ENCODE data around the gene RAB11FIP2. TPM values are rescaled to one million over a fixed set of nuclear protein-coding genes. Genes with fewer than 3 reads are reported as not detected.
A peak's percentile ranks its signal among the peaks of the same experiment; 100 is the strongest.
"Not testable (repeated sequence)": the region's sequence is repeated elsewhere in the genome, so short reads cannot be mapped to it uniquely, and the experiment has no call there.

The RAB11FIP2 gene, protein sequence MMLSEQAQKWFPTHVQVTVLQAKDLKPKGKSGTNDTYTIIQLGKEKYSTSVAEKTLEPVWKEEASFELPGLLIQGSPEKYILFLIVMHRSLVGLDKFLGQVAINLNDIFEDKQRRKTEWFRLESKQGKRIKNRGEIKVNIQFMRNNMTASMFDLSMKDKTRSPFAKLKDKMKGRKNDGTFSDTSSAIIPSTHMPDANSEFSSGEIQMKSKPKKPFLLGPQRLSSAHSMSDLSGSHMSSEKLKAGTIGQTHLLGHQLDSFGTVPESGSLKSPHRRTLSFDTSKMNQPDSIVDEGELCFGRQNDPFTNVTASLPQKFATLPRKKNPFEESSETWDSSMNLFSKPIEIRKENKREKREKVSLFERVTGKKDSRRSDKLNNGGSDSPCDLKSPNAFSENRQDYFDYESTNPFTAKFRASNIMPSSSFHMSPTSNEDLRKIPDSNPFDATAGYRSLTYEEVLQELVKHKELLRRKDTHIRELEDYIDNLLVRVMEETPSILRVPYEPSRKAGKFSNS
- 30.0 TPM for polyA plus RNA-seq (2013, experiment 1 of 4)
- polyA plus RNA-seq (2013, experiment 2 of 4), result 26.9 TPM
- 19.3 TPM for polyA plus RNA-seq (2013, experiment 3 of 4)
- polyA plus RNA-seq (2013, experiment 4 of 4), result 20.1 TPM

DNA sequence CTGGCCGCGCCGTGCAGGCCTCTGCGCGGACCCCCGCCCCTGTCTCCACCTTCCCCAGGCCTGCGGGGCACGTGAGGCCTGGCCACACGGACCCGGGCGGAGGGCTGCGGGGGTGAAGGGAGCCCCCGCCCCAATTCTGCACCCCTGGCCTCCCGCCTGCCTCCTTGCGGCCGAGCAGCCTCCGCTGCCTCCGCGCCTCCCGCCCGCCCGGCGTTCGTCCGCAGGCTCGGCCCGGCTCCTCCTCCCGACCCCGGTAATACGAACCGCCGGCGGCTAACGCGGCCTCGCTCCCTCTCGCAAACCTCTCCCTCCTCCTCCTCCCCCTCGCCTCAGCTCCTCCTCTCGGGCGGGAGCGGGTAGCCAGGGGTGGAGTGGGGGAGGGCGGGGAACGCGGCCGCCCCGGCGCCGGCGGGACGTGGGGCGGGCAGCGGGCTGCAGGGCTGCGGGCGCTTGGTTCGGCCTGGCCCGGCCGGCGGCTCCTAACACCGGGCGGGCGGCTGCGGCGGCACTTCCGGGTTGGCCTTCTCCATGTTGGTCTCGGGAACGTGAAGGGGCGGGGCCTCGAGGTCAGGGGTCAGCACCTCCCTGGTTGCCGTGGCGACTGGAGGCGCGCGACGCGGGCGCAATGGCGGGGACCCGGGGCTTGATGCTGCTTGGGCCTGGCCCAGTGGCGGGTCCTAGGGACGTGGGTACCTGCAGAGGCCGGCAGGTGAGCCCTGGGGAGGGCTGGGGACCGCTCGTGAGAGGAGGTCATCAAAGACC is at the start of gene RAB11FIP2:
TSS of gene RAB11FIP2 (minus strand) at position 547 of the 762 bp plus-strand sequence. CDS start 778 bp downstream, outside the sequence.
- Histone ChIP-seq H3K27me3 (ENCODE audit: control insufficient read depth, insufficient read depth, low read length, poor library complexity, severe bottlenecking) (no peaks in the 10 kb centered on the region), H3K4me1 (ENCODE audit: control insufficient read depth, insufficient read depth, low read length) (peaks cover 4% of the 10 kb centered on the region), H3K36me3 (ENCODE audit: control insufficient read depth, insufficient read depth, low read length) (no peaks in the 10 kb centered on the region), H3K27ac (ENCODE audit: insufficient read depth, low read depth, low read length, poor library complexity, severe bottlenecking) (peak within 1 kb of the TSS; percentile 95), H3K4me3 (ENCODE audit: insufficient read depth, low read depth, low read length) (peak within 1 kb of the TSS; percentile 75), H3K9me3 (ENCODE audit: control insufficient read depth, low read length) (no peaks in the 10 kb centered on the region)
- 0% methylated on average over 83 of the region's 83 CpGs for WGBS, 2 experiments

DNA sequence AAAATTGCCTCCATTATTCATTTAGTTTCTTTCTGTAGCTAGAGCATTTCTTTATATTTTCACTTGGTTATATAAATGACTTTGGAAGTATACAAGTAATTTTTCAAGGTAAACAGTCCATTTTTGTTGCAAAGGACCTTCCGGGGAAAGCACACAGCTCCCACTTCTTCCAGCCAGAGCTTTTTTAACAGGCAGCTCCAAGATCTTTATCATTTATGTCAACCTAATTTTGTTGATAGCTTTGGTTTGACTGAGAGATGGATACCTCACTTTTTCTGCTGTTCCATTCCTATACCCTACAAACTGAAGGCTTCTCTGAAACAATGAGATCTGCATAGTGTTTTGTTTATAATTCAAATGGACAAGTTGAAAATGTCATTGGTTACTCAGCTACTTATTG is 49.3 kb upstream of the RAB11FIP2 start:
- Histone ChIP-seq H3K36me3 (ENCODE audit: control insufficient read depth, insufficient read depth, low read length) (no peaks in the 10 kb centered on the region), H3K9me3 (ENCODE audit: control insufficient read depth, low read length) (no peaks in the 10 kb centered on the region), H3K4me1 (ENCODE audit: control insufficient read depth, insufficient read depth, low read length) (no peaks in the 10 kb centered on the region), H3K27ac (ENCODE audit: insufficient read depth, low read depth, low read length, poor library complexity, severe bottlenecking) (no peak overlapping the region), H3K4me3 (ENCODE audit: insufficient read depth, low read depth, low read length) (no peak overlapping the region), H3K27me3 (ENCODE audit: control insufficient read depth, insufficient read depth, low read length, poor library complexity, severe bottlenecking) (no peaks in the 10 kb centered on the region)
- 100% methylated on average over 1 of the region's 1 CpG for WGBS, 2 experiments

DNA sequence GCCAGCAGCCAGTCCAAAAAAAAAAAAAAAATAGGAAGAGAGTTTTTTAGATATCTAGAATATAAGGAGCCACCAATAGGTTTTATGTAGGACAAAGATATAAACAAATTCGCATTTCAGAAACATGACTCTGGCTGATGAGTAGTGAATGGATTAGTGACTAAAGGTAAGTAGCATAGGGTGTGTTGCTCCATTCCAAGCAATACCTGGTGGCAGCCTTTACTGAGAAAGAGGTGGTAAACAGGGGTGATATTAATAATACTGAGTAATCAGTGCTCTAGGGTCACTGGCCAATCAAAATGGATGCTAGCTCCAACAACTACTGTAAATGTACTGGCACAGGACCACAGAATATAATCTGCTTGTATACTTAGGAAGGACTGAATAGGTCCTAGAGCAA is 45.5 kb upstream of the RAB11FIP2 start:
- WGBS, 2 experiments, result 100% methylated on average over 1 of the region's 1 CpG
- Histone ChIP-seq H3K9me3 (ENCODE audit: control insufficient read depth, low read length) (no peaks in the 10 kb centered on the region), H3K4me3 (ENCODE audit: insufficient read depth, low read depth, low read length) (no peak overlapping the region), H3K27me3 (ENCODE audit: control insufficient read depth, insufficient read depth, low read length, poor library complexity, severe bottlenecking) (no peaks in the 10 kb centered on the region), H3K27ac (ENCODE audit: insufficient read depth, low read depth, low read length, poor library complexity, severe bottlenecking) (no peak overlapping the region), H3K4me1 (ENCODE audit: control insufficient read depth, insufficient read depth, low read length) (no peaks in the 10 kb centered on the region), H3K36me3 (ENCODE audit: control insufficient read depth, insufficient read depth, low read length) (no peaks in the 10 kb centered on the region)

DNA sequence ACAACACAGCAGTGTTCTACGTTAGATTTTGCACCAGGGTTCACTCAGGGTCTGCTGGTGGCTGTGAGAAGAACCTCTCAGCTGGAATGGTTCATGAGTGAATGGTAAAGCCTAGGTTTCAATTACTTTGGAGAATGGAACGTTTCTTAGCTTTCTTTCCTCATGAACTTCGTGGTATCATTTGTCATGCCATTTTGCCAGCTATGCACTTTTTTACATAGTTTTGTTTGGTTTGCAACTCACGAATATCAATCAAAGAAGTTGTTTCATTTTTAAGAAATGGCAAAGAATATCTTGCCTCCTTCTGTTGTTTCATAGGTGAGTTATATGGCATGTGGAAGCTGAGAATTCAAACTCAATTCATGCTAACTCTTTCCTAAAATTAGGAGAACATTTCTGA is 34.1 kb upstream of the RAB11FIP2 start:
- Histone ChIP-seq H3K4me3 (ENCODE audit: insufficient read depth, low read depth, low read length) (no peak overlapping the region), H3K9me3 (ENCODE audit: control insufficient read depth, low read length) (no peaks in the 10 kb centered on the region), H3K4me1 (ENCODE audit: control insufficient read depth, insufficient read depth, low read length) (no peaks in the 10 kb centered on the region), H3K36me3 (ENCODE audit: control insufficient read depth, insufficient read depth, low read length) (no peaks in the 10 kb centered on the region), H3K27me3 (ENCODE audit: control insufficient read depth, insufficient read depth, low read length, poor library complexity, severe bottlenecking) (no peaks in the 10 kb centered on the region), H3K27ac (ENCODE audit: insufficient read depth, low read depth, low read length, poor library complexity, severe bottlenecking) (no peak overlapping the region)
- 93 to 94% methylated on average over 4 of the region's 4 CpGs for WGBS, 2 experiments

DNA sequence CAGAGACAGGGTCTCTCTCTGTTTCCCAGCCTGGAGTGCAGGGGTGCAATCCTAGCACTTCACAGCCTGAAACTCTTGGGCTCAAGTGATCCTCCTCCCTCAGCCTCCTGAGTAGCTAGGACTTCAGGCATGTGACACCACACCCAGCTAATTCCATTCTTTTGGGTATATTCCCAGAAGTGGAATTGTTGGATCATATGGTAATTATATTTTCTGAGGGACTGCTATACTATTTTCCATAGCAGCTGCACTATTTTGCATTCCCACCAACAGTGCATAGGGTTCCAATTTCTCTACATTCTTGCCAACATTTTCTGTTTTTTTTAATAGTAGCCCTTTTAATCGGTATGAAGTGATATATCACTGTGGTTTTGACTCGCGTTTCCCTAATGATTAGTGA is 30.0 kb upstream of the RAB11FIP2 start:
- H3K4me3 ChIP-seq (ENCODE audit: insufficient read depth, low read depth, low read length), result no peak overlapping the region
- H3K36me3 ChIP-seq (ENCODE audit: control insufficient read depth, insufficient read depth, low read length), result no peaks in the 10 kb centered on the region
- WGBS, 2 experiments, result 94 to 97% methylated on average over 3 of the region's 3 CpGs
- no peaks in the 10 kb centered on the region for H3K4me1 ChIP-seq (ENCODE audit: control insufficient read depth, insufficient read depth, low read length)
- no peaks in the 10 kb centered on the region for H3K27me3 ChIP-seq (ENCODE audit: control insufficient read depth, insufficient read depth, low read length, poor library complexity, severe bottlenecking)
- H3K9me3 ChIP-seq (ENCODE audit: control insufficient read depth, low read length), result no peaks in the 10 kb centered on the region
- no peak overlapping the region for H3K27ac ChIP-seq (ENCODE audit: insufficient read depth, low read depth, low read length, poor library complexity, severe bottlenecking)

DNA sequence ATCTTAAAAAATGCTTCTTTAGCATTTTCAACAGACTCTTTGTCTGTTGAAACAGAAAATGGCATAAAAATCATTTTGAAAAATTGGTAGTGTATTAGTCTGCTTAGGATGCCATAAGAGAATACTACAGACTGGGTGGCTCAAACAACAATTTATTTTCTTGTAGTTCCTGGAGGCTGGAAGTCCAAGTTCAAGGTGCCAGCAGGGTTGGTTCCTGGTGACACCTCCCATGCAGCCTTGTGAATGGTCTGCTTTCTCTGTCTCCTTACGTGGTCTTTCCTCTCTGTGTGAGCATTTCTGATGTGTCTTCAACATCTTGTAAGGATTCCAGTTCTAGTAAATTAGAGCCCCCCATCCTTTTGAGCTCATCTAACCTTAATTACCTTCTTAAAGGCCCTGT is 26.1 kb upstream of the RAB11FIP2 start:
- Histone ChIP-seq H3K4me3 (ENCODE audit: insufficient read depth, low read depth, low read length) (no peak overlapping the region), H3K4me1 (ENCODE audit: control insufficient read depth, insufficient read depth, low read length) (peaks cover 6% of the 10 kb centered on the region), H3K27me3 (ENCODE audit: control insufficient read depth, insufficient read depth, low read length, poor library complexity, severe bottlenecking) (no peaks in the 10 kb centered on the region), H3K27ac (ENCODE audit: insufficient read depth, low read depth, low read length, poor library complexity, severe bottlenecking) (no peak overlapping the region), H3K36me3 (ENCODE audit: control insufficient read depth, insufficient read depth, low read length) (no peaks in the 10 kb centered on the region), H3K9me3 (ENCODE audit: control insufficient read depth, low read length) (no peaks in the 10 kb centered on the region)
- WGBS, 2 experiments, result 82 to 85% methylated on average over 1 of the region's 1 CpG

DNA sequence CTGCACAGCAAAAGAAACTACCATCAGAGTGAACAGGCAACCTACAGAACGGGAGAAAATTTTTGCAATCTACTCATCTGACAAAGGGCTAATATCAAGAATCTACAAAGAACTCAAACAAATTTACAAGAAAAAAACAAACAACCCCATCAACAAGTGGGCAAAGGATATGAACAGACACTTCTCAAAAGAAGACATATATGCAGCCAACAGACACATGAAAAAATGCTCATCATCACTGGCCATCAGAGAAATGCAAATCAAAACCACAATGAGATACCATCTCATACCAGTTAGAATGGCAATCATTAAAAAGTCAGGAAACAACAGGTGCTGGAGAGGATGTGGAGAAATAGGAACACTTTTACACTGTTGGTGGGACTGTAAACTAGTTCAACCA is 20.6 kb upstream of the RAB11FIP2 start:
- not testable (repeated sequence) for H3K27me3 ChIP-seq (ENCODE audit: control insufficient read depth, insufficient read depth, low read length, poor library complexity, severe bottlenecking); H3K27ac ChIP-seq (ENCODE audit: insufficient read depth, low read depth, low read length, poor library complexity, severe bottlenecking); H3K4me3 ChIP-seq (ENCODE audit: insufficient read depth, low read depth, low read length); H3K36me3 ChIP-seq (ENCODE audit: control insufficient read depth, insufficient read depth, low read length); H3K9me3 ChIP-seq (ENCODE audit: control insufficient read depth, low read length); H3K4me1 ChIP-seq (ENCODE audit: control insufficient read depth, insufficient read depth, low read length)
- WGBS, 2 experiments, result no CpG with 5 or more reads among the region's 1 CpG

DNA sequence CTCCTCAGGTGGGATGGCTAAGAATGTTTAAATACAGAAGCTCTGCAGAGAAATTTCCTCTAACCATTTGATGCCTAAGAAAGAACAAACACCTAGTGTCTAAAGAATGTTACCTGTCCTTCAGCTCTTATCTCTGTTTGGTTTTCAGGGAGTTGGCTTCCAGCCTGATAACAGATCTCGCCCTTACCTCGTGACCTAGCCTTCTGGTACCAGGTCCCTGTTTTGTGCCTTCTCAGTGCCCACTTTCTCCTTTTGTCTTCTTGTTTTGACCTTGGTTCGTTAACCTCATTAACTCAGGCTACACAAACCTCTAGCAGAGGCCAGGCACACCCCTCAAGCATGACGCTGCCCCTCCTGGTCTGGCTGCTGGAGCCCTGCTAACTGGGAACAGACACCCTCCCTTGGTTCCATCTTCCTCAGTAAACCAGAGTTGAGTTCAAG is 16.1 kb upstream of the RAB11FIP2 start:
- Histone ChIP-seq H3K4me3 (ENCODE audit: insufficient read depth, low read depth, low read length) (no peak overlapping the region), H3K36me3 (ENCODE audit: control insufficient read depth, insufficient read depth, low read length) (no peaks in the 10 kb centered on the region), H3K27me3 (ENCODE audit: control insufficient read depth, insufficient read depth, low read length, poor library complexity, severe bottlenecking) (no peaks in the 10 kb centered on the region), H3K27ac (ENCODE audit: insufficient read depth, low read depth, low read length, poor library complexity, severe bottlenecking) (no peak overlapping the region), H3K4me1 (ENCODE audit: control insufficient read depth, insufficient read depth, low read length) (no peaks in the 10 kb centered on the region), H3K9me3 (ENCODE audit: control insufficient read depth, low read length) (no peaks in the 10 kb centered on the region)
- 86 to 89% methylated on average over 4 of the region's 4 CpGs for WGBS, 2 experiments

DNA sequence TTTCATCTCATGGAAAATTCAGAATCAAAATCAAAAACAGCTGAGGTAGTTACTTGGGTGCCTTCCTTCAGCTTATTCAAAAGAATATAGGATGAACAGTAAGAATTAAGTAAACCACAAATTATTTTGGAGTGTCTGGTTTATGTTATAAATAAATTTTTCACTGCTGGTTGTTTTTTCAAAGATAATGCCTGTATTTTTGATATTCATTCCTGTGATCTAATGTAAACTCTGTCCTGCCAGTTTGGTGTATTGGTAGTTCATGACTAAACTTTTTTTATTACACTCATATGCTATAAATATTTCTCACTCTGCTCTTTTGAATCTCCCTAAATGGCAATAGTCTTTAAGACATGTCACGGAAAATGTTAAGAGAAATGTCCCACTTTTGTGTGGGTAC is 11.6 kb upstream of the RAB11FIP2 start:
- no peak overlapping the region for H3K27ac ChIP-seq (ENCODE audit: insufficient read depth, low read depth, low read length, poor library complexity, severe bottlenecking)
- no peaks in the 10 kb centered on the region for H3K36me3 ChIP-seq (ENCODE audit: control insufficient read depth, insufficient read depth, low read length)
- H3K27me3 ChIP-seq (ENCODE audit: control insufficient read depth, insufficient read depth, low read length, poor library complexity, severe bottlenecking), result no peaks in the 10 kb centered on the region
- H3K4me3 ChIP-seq (ENCODE audit: insufficient read depth, low read depth, low read length), result no peak overlapping the region
- H3K4me1 ChIP-seq (ENCODE audit: control insufficient read depth, insufficient read depth, low read length), result no peaks in the 10 kb centered on the region
- no peaks in the 10 kb centered on the region for H3K9me3 ChIP-seq (ENCODE audit: control insufficient read depth, low read length)
- 94 to 100% methylated on average over 1 of the region's 1 CpG for WGBS, 2 experiments

DNA sequence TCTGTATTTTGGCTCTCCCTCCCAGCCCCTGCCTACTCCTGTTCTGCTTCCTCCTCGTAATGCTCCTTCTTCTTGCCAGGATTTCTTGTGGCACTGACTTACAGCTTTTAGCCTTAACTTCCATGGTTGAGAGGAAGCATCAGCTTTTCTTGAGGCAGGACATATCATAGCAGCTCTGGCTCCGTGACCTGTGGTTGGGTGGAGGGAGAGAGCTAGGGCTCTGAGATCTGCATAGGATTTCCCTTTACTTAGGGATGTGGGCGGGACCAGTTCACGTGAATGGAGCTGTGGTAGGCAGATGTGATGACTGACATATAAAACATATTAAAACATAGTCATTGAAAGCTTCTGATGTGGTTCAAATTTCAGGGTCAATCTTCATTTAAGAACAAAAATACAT is 10.6 kb upstream of the RAB11FIP2 start:
- 75 to 84% methylated on average over 2 to 4 of the region's 4 CpGs for WGBS, 2 experiments
- H3K4me3 ChIP-seq (ENCODE audit: insufficient read depth, low read depth, low read length), result no peak overlapping the region
- no peaks in the 10 kb centered on the region for H3K9me3 ChIP-seq (ENCODE audit: control insufficient read depth, low read length)
- no peaks in the 10 kb centered on the region for H3K4me1 ChIP-seq (ENCODE audit: control insufficient read depth, insufficient read depth, low read length)
- H3K36me3 ChIP-seq (ENCODE audit: control insufficient read depth, insufficient read depth, low read length), result no peaks in the 10 kb centered on the region
- H3K27ac ChIP-seq (ENCODE audit: insufficient read depth, low read depth, low read length, poor library complexity, severe bottlenecking), result no peak overlapping the region
- H3K27me3 ChIP-seq (ENCODE audit: control insufficient read depth, insufficient read depth, low read length, poor library complexity, severe bottlenecking), result no peaks in the 10 kb centered on the region

Measured in ectodermal cell (in vitro differentiated cells).